HepG2 (cell line): ENCODE results near the gene VAC14. TPM values are rescaled to one million over a fixed set of nuclear protein-coding genes. Genes with fewer than 3 reads are reported as not detected.

Experiments
- ZBTB25 ChIP-seq: IDR thresholded peaks from 2 replicates; pipeline ENCODE4 v1.6.1; 2018; ENCODE audit warnings: missing genetic modification reagents
- ZNF407 ChIP-seq: sonication (generic); formaldehyde crosslinking; IDR thresholded peaks from one replicate; pipeline ENCODE4 v1.5.1; 2020; ENCODE audit warnings: mild to moderate bottlenecking, missing genetic modification reagents; ENCODE audit errors: not compliant biosample characterization
- polyA plus RNA-seq, 8 experiments: library from polyadenylated mRNA; depleted of rRNA in 3 of 8; stranded (reverse) in 7 of 8; unstranded in 1 of 8; fragments of >200 nt; fragmentation: Illumina TruSeq in 4 of 8; extraction: Trizol in 4 of 8; gene quantifications; 2 replicates each; pipeline versions ENCODE4 v1.2.1 to v1.2.3, GENCODE V29; 2011 to 2016; ENCODE audit warnings: low read depth in 4 of 8, missing spikeins in 1 of 8, mixed read lengths in 1 of 8; ENCODE audit not compliant: insufficient read depth in 1 of 8
- total RNA-seq, 5 experiments: library from RNA; depleted of rRNA; stranded (reverse); fragments of >200 nt; fragmentation: Illumina TruSeq; extraction: Trizol; gene quantifications; 2 replicates each; pipeline ENCODE4 v1.2.3, GENCODE V29; 2016; ENCODE audit warnings: low read depth in 1 of 5
- TF ChIP-seq, protein P1 (sequence below): sonication (generic); formaldehyde crosslinking; IDR thresholded peaks from 2 replicates; pipeline ENCODE4 v1.4.0; 2020; ENCODE audit warnings: mild to moderate bottlenecking, missing genetic modification reagents

VAC14 gene
- total and polyA plus RNA-seq, 2 of the 13 experiments (the other 11 are each of a cell fraction or from before 2014, with no cell fraction given): 23.5 to 24.6 TPM

DNA sequence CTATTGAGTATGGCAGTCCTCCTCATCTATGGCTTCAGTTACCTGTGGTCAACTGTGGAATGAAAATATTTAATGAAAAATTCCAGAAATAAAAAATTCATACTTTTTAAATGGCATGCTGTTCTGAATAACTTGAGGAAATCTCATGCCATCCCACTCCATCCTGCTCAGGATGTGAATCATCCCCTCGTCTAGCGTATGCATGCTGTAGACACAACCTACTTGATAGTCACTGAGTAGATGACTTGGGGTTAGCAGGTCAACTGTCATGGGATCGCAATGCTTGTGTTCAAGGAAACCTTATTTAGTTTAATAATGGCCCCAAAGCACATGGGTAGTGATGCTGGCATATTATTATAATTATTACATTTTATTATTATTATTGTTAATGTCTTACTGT is 4.8 kb upstream of the VAC14 start (continued):
- TF ChIP-seq ZBTB25 (CRISPR knock-in tag) (no peak), ZNF407 (CRISPR knock-in tag) (no peak)
- TF ChIP-seq, protein P1, sequence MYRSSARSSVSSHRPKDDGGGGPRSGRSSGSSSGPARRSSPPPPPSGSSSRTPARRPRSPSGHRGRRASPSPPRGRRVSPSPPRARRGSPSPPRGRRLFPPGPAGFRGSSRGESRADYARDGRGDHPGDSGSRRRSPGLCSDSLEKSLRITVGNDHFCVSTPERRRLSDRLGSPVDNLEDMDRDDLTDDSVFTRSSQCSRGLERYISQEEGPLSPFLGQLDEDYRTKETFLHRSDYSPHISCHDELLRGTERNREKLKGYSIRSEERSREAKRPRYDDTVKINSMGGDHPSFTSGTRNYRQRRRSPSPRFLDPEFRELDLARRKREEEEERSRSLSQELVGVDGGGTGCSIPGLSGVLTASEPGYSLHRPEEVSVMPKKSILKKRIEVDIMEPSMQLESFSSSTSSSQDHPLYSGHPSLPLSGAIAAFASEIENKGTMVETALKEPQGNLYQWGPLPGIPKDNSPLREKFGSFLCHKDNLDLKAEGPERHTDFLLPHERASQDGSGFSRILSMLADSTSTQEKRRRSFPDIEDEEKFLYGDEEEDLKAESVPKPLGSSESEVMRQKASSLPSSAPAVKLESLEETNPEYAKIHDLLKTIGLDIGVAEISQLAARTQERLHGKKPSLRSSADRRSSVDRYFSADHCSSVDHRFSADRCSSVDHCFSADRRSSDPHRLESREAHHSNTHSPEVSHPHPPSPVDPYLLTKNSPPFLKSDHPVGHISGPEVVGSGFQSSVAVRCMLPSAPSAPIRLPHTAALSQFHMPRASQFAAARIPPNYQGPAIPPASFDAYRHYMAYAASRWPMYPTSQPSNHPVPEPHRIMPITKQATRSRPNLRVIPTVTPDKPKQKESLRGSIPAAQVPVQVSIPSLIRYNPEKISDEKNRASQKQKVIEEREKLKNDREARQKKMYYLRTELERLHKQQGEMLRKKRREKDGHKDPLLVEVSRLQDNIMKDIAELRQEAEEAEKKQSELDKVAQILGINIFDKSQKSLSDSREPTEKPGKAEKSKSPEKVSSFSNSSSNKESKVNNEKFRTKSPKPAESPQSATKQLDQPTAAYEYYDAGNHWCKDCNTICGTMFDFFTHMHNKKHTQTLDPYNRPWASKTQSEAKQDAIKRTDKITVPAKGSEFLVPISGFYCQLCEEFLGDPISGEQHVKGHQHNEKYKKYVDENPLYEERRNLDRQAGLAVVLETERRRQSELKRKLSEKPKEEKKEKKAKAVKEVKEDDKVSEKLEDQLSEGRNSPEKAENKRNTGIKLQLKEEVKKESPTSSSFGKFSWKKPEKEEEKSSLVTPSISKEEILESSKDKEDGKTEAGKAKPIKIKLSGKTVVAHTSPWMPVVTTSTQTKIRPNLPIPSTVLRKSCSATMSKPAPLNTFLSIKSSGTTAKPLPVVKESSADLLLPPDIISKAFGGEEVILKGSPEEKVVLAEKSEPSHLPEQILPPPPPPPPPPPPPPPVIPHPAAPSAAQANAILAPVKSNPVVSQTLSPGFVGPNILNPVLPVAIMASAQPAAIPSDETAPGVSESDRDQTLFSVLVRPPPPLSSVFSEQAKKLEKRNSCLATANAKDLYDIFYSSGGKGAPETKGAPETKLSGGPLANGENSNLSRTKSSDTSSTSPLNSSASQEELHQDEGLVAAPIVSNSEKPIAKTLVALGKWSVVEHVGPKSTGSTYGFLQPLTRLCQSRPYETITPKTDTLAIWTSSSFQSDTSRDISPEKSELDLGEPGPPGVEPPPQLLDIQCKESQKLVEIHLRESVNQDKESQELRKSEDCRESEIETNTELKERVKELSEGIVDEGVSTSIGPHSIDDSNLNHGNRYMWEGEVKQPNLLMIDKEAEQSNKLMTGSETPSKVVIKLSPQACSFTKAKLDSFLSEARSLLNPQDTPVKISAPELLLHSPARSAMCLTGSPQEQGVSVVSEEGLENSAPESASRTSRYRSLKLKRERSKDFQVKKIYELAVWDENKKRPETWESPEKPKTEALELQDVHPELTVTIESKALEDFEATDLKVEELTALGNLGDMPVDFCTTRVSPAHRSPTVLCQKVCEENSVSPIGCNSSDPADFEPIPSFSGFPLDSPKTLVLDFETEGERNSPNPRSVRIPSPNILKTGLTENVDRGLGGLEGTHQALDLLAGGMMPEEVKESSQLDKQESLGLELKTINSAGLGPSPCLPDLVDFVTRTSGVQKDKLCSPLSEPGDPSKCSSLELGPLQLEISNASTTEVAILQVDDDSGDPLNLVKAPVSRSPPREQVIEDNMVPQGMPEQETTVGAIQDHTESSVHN (CRISPR knock-in tag): no peak
